Uterus (tissue), 4 donors: ENCODE data around the gene THBS2. TPM values are rescaled to one million over a fixed set of nuclear protein-coding genes. Genes with fewer than 3 reads are reported as not detected.
"Not testable (repeated sequence)": the region's sequence is repeated elsewhere in the genome, so short reads cannot be mapped to it uniquely, and the experiment has no call there.

ENCODE experiments used
- DNase-seq, 2 donors: peaks; one replicate each; pipeline ENCODE4 v3.0.0-alpha.2; 2019 to 2020
- H3K27ac ChIP-seq, 2 donors: fragments of 200-600 bp; sonication (generic); 1 replicate in 1 of 2; 2 replicates in 1 of 2; pipeline ENCODE4 v1.5.1; 2016 to 2018
- H3K27me3 ChIP-seq, 2 donors: fragments of 200-600 bp; sonication (generic); one replicate each; pipeline ENCODE4 v1.5.1; 2018 to 2019; ENCODE audit warnings: control low read depth in 1 of 2
- H3K36me3 ChIP-seq, 2 donors: fragments of 200-600 bp; sonication (generic); one replicate each; pipeline ENCODE4 v1.5.1; 2019; ENCODE audit warnings: control low read depth in 1 of 2
- H3K4me1 ChIP-seq, 2 donors: fragments of 200-600 bp; sonication (generic); one replicate each; pipeline ENCODE4 v1.5.1; 2018 to 2019; ENCODE audit warnings: control low read depth in 1 of 2
- H3K4me3 ChIP-seq, 2 donors: fragments of 200-600 bp; sonication (generic); 1 replicate in 1 of 2; 2 replicates in 1 of 2; pipeline ENCODE4 v1.5.1; 2018 to 2019; ENCODE audit warnings: mild to moderate bottlenecking in 1 of 2
- H3K9me3 ChIP-seq, 2 donors: fragments of 200-600 bp; sonication (generic); one replicate each; pipeline ENCODE4 v1.5.1; 2019; ENCODE audit warnings: control low read depth in 1 of 2
- CTCF ChIP-seq, 4 experiments: fragments of 200-600 bp in 2 of 4; fragments of 450-650 bp in 2 of 4; sonication (generic) in 2 of 4; IDR thresholded peaks; one replicate each; pipeline ENCODE4 v1.5.1; 2016 to 2019; ENCODE audit warnings: antibody characterized with exemption in 4 of 4, mild to moderate bottlenecking in 2 of 4, moderate library complexity in 1 of 4
- POLR2A ChIP-seq, 2 donors: fragments of 450-650 bp; IDR thresholded peaks; one replicate each; pipeline ENCODE4 v1.6.1; 2016; ENCODE audit warnings: antibody characterized with exemption in 2 of 2, mild to moderate bottlenecking in 1 of 2, moderate library complexity in 1 of 2
- intact Hi-C: fragments of 100-400 bp; cut with DNase I; formaldehyde crosslinking; loops from one replicate; pipeline ENCODE4 v1.15.1; 2023; ENCODE audit warnings: low total_unique reads
- total RNA-seq, 4 donors: library from RNA; depleted of rRNA in 3 of 4; stranded (reverse); fragments of >200 nt in 3 of 4; gene quantifications; one replicate each; pipeline versions ENCODE4 v1.1.0 to v1.2.4, GENCODE V29; 2014 to 2023
- donor health status: DM: yes; HTN: yes; CAD: no.

THBS2 gene
- total RNA-seq, 4 donors from 2014 or later, result 84.0 to 224 (median 136) TPM

GRCh38 chr6:169200893-169201514, 52.6 kb downstream of the THBS2 start:
- TF ChIP-seq CTCF (IDR thresholded peaks at IDR 0.05), result no peak
- no peak for TF ChIP-seq POLR2A (IDR thresholded peaks at IDR 0.05)
- no peak overlapping the region for H3K27ac ChIP-seq
- H3K27me3 ChIP-seq, result no peaks in the 10 kb centered on the region
- H3K4me1 ChIP-seq, result peaks cover 0 to 5% of the 10 kb centered on the region in 2 donors
- H3K36me3 ChIP-seq, result no peaks in the 10 kb centered on the region
- no peak for DNase-seq
- intact Hi-C loops, result no loop called here
- no peak overlapping the region for H3K4me3 ChIP-seq
- no peaks in the 10 kb centered on the region for H3K9me3 ChIP-seq

DNA sequence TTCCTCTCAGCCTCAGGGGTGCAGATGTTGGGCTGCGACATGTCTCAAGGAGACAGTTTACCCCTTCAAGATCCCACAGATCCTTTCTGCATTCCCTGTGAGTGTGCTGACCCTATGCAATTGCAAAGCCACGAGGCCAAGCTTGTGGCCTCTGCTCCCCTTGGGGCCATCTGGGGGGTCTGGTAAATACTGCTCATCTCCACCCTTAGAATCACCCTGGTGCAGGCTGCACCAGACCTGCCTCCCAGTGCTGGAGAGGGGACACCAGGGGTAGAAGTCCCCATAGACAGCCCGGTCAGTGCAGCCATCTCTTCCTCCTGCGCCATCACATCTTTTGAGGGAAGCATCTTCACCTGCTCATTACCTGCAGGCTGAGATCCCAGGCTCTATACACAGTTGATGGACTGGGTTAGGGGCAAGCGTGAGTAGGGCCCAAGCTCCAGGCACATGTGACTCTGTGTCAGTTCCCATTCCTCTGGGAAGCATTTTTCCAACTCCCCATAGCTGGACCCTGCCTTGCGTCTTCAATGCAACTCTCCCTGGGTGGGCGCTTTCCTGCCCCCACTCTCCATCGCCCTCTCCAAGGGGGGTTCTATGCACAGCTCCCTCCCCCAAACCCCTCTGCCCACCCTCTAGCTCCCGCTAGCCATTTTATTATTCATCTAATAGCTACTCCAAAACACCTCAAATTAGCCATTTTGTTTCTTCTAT, 53.9 kb downstream of the THBS2 start:
- H3K36me3 ChIP-seq, result no peaks in the 10 kb centered on the region
- H3K9me3 ChIP-seq, result no peaks in the 10 kb centered on the region
- intact Hi-C loops, result no loop called here
- H3K27me3 ChIP-seq, result no peaks in the 10 kb centered on the region
- no peak overlapping the region for H3K27ac ChIP-seq
- DNase-seq, result no peak
- H3K4me1 ChIP-seq, result no peaks in the 10 kb centered on the region
- no peak overlapping the region for H3K4me3 ChIP-seq
- TF ChIP-seq CTCF (IDR thresholded peaks at IDR 0.05), result no peak
- TF ChIP-seq POLR2A (IDR thresholded peaks at IDR 0.05), result no peak

DNA sequence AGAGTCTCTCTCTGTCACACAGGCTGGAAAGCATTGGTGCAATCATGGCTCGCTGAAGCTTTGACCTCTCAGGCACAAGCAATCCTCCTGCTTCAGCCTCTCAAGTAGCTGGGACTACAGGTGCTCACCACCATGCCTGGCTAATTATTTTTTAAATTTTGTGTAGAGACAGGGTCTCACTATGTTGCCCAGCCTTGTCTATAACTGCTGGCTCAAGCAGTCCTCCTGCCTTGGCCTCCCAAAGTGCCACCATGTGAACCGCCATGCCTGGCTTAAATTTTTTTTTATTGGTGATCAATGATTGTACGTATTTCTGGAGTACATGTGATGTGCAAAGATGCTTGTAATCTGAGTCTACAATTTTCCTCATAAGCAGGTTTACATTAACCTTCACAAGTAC, 54.8 kb downstream of the THBS2 start:
- Histone ChIP-seq H3K36me3 (no peaks in the 10 kb centered on the region), H3K27ac (no peak overlapping the region), H3K27me3 (no peaks in the 10 kb centered on the region), H3K4me1 (no peaks in the 10 kb centered on the region), H3K9me3 (no peaks in the 10 kb centered on the region), H3K4me3 (no peak overlapping the region)
- no peak for TF ChIP-seq POLR2A (IDR thresholded peaks at IDR 0.05)
- no peak for TF ChIP-seq CTCF (IDR thresholded peaks at IDR 0.05)
- DNase-seq, result no peak
- intact Hi-C loops, result no loop called here

DNA sequence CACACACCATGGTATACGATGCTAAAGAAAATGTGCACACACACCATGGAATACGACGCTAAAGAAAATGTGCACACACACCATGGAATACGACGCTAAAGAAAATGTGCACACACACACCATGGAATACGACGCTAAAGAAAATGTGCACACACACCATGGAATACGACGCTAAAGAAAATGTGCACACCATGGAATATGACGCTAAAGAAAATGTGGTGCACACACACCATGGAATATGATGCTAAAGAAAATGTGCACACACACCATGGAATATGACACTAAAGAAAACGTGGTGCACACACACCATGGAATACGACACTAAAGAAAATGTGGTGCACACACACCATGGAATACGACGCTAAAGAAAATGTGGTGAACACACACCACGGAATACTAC, 55.7 kb downstream of the THBS2 start:
- DNase-seq, H3K27ac ChIP-seq, H3K36me3 ChIP-seq, H3K4me3 ChIP-seq, intact Hi-C loops, H3K9me3 ChIP-seq, H3K27me3 ChIP-seq, H3K4me1 ChIP-seq: not testable (repeated sequence)

- H3K4me3 ChIP-seq, H3K27me3 ChIP-seq, intact Hi-C loops, DNase-seq, H3K27ac ChIP-seq, H3K36me3 ChIP-seq, H3K4me1 ChIP-seq, H3K9me3 ChIP-seq: not testable (repeated sequence)
These were observed 57.4 kb downstream of the THBS2 start for GRCh38 chr6:169196279-169196678.

DNA sequence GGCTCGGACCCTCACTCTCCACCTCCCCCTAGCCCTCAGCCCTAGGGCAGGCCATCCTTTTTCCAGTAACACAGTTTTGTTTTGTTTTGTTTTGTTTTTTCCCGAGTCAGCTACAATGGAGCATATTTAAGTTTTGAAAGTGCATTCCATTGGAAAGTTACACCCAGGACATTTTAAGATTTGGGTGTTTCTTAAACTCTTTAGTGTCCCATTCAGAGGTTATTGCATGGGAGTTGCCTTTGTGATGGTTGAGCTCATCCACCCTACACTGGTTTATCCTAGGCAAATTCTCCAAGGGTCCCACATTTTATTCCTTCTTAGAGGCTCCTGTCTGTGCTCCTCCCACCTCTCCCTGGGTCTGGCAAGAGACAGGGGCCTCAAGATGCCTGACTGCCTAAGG, 58.9 kb downstream of the THBS2 start:
- DNase-seq, result no peak
- intact Hi-C loops, result no loop called here
- no peaks in the 10 kb centered on the region for H3K36me3 ChIP-seq
- TF ChIP-seq POLR2A (IDR thresholded peaks at IDR 0.05) (no peak), CTCF (IDR thresholded peaks at IDR 0.05) (no peak)
- peaks cover 0 to 7% of the 10 kb centered on the region in 2 donors for H3K4me1 ChIP-seq
- H3K27me3 ChIP-seq, result no peaks in the 10 kb centered on the region
- no peaks in the 10 kb centered on the region for H3K9me3 ChIP-seq
- H3K4me3 ChIP-seq, result no peak overlapping the region
- no peak overlapping the region for H3K27ac ChIP-seq
